Epithelial cell of proximal tubule (primary cell): ENCODE results near the gene SPAG16. TPM values are rescaled to one million over a fixed set of nuclear protein-coding genes. Genes with fewer than 3 reads are reported as not detected.
"Not testable (repeated sequence)": the region's sequence is repeated elsewhere in the genome, so short reads cannot be mapped to it uniquely, and the experiment has no call there.

Experiments used
- DNase-seq: peaks from one replicate; pipeline ENCODE4 v3.0.0-alpha.2; 2011; ENCODE audit warnings: low read depth
- H3K4me3 ChIP-seq: 2 replicates; pipeline ENCODE4 v1.5.1; 2011; ENCODE audit warnings: low read depth, mild to moderate bottlenecking, low read length
- total RNA-seq: library from RNA; depleted of rRNA; stranded (reverse); fragments of >200 nt; gene quantifications from 2 replicates; pipeline ENCODE4 v1.2.3, GENCODE V29; 2015
- TF ChIP-seq, protein P1 (sequence below): conservative IDR thresholded peaks from 2 replicates; pipeline ENCODE4 v1.5.1; 2012; ENCODE audit warnings: low read depth, mild to moderate bottlenecking, low read length

SPAG16 gene
- total RNA-seq, 1 donor from 2014 or later: 25.5 TPM

DNA sequence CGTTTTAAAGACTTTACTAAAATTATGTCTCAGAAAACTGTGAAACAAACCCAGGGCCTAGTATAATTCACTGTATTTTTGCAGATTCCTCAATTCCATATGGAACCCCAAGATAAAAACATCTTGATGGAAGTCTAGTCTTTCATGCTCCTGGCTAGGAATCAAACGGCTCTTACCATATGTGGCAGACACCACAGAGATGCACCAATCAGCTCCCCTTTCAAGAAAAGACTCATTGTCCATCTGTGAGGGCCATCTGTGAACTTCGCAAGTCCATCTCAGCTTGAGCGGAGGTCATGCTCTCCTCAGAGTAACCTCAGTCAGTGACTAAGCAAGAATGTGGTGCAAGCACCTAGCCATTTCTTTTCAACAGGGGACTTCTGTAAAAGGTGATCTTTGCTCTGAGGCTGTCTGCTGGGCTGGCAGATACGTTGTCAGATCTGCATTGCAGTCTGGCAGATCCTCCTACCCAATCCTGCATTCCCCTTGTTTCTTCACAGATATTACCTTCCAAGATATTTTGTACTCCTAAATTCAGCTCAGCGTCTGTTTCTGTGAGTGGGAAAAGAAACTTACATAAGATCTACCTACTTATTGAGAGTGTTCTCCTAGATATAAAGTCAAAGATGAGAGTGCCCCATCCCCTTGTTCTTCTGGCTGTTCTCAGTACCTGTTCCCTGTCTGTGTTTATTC lies 419.3 kb downstream of the SPAG16 start:
- DNase-seq: no peak
- TF ChIP-seq, protein P1, sequence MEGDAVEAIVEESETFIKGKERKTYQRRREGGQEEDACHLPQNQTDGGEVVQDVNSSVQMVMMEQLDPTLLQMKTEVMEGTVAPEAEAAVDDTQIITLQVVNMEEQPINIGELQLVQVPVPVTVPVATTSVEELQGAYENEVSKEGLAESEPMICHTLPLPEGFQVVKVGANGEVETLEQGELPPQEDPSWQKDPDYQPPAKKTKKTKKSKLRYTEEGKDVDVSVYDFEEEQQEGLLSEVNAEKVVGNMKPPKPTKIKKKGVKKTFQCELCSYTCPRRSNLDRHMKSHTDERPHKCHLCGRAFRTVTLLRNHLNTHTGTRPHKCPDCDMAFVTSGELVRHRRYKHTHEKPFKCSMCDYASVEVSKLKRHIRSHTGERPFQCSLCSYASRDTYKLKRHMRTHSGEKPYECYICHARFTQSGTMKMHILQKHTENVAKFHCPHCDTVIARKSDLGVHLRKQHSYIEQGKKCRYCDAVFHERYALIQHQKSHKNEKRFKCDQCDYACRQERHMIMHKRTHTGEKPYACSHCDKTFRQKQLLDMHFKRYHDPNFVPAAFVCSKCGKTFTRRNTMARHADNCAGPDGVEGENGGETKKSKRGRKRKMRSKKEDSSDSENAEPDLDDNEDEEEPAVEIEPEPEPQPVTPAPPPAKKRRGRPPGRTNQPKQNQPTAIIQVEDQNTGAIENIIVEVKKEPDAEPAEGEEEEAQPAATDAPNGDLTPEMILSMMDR: no peak
- H3K4me3 ChIP-seq: no peak overlapping the region

GRCh38 chr2:213710164-213710563 lies 425.9 kb downstream of the SPAG16 start:
- TF ChIP-seq, protein P1: no peak
- H3K4me3 ChIP-seq: no peak overlapping the region
- DNase-seq: no peak

GRCh38 chr2:213718411-213718810 lies 434.1 kb downstream of the SPAG16 start:
- not testable (repeated sequence) for DNase-seq, H3K4me3 ChIP-seq

DNA sequence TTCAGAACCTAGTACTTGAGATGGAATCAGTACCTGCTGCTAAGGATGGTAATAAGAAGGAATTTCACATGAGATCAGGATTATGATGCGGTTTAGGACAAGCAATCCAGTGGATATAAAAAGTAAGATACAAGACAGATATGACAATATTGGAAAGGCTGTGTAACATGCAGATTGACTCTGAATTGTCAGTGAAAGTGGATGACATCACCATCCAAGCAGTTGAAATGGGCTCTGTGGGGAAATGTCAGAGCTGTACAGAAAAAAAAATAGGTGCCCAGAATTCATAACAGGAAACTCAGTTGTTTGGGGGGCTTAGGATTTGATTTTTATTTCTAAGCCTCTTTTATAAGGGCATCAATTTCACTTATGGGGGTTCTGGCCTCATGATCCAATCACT lies 438.3 kb downstream of the SPAG16 start:
- TF ChIP-seq, protein P1: no peak
- DNase-seq: no peak
- H3K4me3 ChIP-seq: no peak overlapping the region

DNA sequence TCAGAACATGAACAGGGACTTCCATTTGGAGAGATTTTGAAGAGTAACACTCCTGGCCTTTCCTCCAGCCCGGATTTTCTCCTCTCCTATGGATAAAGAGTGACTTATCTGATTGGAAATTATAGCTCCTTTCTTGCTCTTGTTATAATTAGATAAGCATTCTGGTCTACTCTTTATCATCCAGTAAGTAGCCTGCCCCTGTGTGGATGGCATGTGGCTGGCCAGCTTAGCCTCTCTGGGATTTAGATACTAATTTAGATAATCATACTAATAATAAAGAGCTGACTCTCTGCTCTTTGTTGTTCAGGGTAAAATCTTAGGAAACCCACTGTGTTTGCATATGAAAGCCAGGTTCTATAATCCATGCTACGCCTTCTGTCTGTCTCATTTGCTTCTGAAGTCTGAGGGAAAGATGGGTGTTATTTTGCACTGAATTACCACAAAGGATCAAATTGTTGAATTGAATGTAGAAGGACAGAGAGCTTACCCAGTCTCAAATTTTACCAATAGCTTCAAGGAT lies 438.8 kb downstream of the SPAG16 start:
- DNase-seq: no peak
- no peak overlapping the region for H3K4me3 ChIP-seq
- TF ChIP-seq, protein P1: no peak

DNA sequence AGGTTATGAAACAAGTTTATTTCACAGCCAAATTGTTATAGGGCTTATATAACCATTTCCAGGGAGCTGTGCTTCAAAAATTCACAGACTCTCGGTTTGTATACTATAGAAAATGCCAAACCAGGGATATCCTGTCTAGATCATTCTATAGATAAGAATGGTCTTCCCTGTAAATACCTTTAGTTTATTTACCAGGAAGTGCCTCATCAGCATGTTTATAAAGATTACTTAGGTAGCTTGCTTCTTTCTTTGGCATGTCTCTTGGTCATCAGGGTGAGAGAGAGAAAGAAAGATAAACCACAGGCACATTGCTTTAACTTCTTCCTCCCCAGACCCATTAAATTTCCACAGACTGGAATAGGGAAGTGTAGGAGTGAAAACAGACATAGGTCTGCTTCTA lies 439.4 kb downstream of the SPAG16 start:
- H3K4me3 ChIP-seq: no peak overlapping the region
- TF ChIP-seq, protein P1: no peak
- no peak for DNase-seq

GRCh38 chr2:213726101-213726500 lies 441.8 kb downstream of the SPAG16 start:
- DNase-seq: no peak
- TF ChIP-seq, protein P1: no peak
- no peak overlapping the region for H3K4me3 ChIP-seq
